Activated T-helper 2 cell treated with anti-CD3 and anti-CD28 coated beads, Interferon-gamma antibody, Interleukin-2, Interleukin-4, amounts not matched to agents 10 μg/mL and 5 μg/mL and 100 μg/mL, durations not matched to agents 14 hours and 24 hours and 36 hours (primary cell): ENCODE results near the gene ADAMTSL4. TPM values are rescaled to one million over a fixed set of nuclear protein-coding genes. Genes with fewer than 3 reads are reported as not detected.
A peak's percentile ranks its signal among the peaks of the same experiment; 100 is the strongest.
"Not testable (repeated sequence)": the region's sequence is repeated elsewhere in the genome, so short reads cannot be mapped to it uniquely, and the experiment has no call there.

ENCODE experiments used
- DNase-seq: peaks from one replicate; pipeline ENCODE4 v3.0.0; 2021; ENCODE audit warnings: low spot score
- H3K27ac Mint-ChIP-seq: one replicate; pipeline ENCODE4 v1.8.0; 2021; ENCODE audit warnings: mixed read lengths
- H3K27me3 Mint-ChIP-seq: one replicate; pipeline ENCODE4 v1.8.0; 2021; ENCODE audit warnings: low read depth, mixed read lengths
- H3K36me3 Mint-ChIP-seq: one replicate; pipeline ENCODE4 v1.8.0; 2021; ENCODE audit warnings: low read depth, mixed read lengths
- H3K4me1 Mint-ChIP-seq: one replicate; pipeline ENCODE4 v1.8.0; 2021; ENCODE audit warnings: low read depth, mixed read lengths
- H3K4me3 Mint-ChIP-seq: one replicate; pipeline ENCODE4 v1.8.0; 2021; ENCODE audit warnings: low read depth, mild to moderate bottlenecking, moderate library complexity, mixed read lengths
- H3K9me3 Mint-ChIP-seq: one replicate; pipeline ENCODE4 v1.8.0; 2021; ENCODE audit warnings: mixed read lengths
- intact Hi-C: fragments of 100-400 bp; cut with micrococcal nuclease; formaldehyde crosslinking; loops from one replicate; pipeline ENCODE4 v1.15.1; 2023
- total RNA-seq: library from RNA; stranded (reverse); gene quantifications from 2 replicates; pipeline ENCODE4 v1.2.3, GENCODE V29; 2022

ADAMTSL4 gene
- total RNA-seq, 1 donor from 2014 or later, result 2.7 TPM

DNA sequence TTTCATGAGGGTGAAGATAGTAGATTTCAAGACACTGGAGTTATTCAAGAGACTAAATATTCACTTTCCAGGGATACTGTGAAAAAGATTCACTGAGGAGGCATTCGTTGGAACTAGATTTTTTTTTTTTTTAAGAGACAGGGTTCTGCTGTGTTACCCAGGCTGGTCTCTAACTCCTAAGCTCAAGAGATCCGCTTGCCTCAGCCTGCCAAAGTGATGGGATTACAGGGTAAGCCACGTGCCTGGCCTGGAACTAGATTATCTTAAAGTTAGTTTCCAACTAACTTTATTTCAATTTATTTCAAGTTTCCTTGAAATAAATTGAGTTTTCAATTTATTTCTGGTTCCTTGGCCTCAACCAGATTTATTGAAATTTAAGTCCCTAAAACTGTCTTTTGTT, 54.5 kb downstream of the ADAMTSL4 start:
- H3K27ac Mint-ChIP-seq, result peak overlapping the region; percentile 57
- H3K9me3 Mint-ChIP-seq, result no peaks in the 10 kb centered on the region
- intact Hi-C loops, result no loop called here
- H3K4me3 Mint-ChIP-seq, result no peak overlapping the region
- no peaks in the 10 kb centered on the region for H3K27me3 Mint-ChIP-seq
- no peak for DNase-seq
- H3K36me3 Mint-ChIP-seq, result peaks cover 26% of the 10 kb centered on the region
- H3K4me1 Mint-ChIP-seq, result peaks cover 20% of the 10 kb centered on the region

DNA sequence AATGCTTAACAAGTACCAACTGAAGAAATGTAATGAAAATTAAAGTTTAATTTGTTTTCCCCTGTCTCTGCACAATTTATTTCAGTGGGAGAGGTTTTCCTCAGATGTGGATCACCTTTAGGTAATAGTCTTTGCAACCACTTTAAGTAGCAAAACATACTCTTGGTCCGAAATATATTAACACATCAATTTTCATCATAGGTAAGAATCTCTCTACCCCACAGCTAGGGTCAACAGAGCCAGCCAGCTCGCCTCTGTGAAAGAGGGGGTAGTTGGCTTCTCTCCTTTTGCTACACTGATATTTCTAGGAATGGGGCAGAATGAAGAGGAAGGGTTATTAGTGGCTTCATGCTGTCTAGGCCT, 55.0 kb downstream of the ADAMTSL4 start:
- no peaks in the 10 kb centered on the region for H3K9me3 Mint-ChIP-seq
- H3K27ac Mint-ChIP-seq, result peak overlapping the region; percentile 82
- intact Hi-C loops, result no loop called here
- no peak for DNase-seq
- no peak overlapping the region for H3K4me3 Mint-ChIP-seq
- H3K36me3 Mint-ChIP-seq, result peaks cover 31% of the 10 kb centered on the region
- peaks cover 20% of the 10 kb centered on the region for H3K4me1 Mint-ChIP-seq
- H3K27me3 Mint-ChIP-seq, result no peaks in the 10 kb centered on the region

DNA sequence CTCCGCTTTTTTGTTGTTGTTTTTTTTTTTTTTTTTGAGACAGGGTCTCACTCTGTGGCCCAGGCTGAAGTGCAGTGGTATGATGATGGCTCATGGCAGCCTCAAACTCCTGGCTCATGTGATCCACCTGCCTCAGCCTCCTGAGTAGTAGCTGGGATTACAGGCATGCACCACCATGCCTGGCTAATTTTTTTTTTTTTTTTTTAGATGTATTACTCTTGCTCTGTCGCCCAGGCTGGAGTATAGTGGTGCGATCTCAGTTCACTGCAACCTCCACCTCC, 56.2 kb downstream of the ADAMTSL4 start:
- peaks cover 23% of the 10 kb centered on the region for H3K4me1 Mint-ChIP-seq
- H3K36me3 Mint-ChIP-seq, result peaks cover 30% of the 10 kb centered on the region
- H3K9me3 Mint-ChIP-seq, DNase-seq, H3K27me3 Mint-ChIP-seq, intact Hi-C loops, H3K27ac Mint-ChIP-seq, H3K4me3 Mint-ChIP-seq: not testable (repeated sequence)

DNA sequence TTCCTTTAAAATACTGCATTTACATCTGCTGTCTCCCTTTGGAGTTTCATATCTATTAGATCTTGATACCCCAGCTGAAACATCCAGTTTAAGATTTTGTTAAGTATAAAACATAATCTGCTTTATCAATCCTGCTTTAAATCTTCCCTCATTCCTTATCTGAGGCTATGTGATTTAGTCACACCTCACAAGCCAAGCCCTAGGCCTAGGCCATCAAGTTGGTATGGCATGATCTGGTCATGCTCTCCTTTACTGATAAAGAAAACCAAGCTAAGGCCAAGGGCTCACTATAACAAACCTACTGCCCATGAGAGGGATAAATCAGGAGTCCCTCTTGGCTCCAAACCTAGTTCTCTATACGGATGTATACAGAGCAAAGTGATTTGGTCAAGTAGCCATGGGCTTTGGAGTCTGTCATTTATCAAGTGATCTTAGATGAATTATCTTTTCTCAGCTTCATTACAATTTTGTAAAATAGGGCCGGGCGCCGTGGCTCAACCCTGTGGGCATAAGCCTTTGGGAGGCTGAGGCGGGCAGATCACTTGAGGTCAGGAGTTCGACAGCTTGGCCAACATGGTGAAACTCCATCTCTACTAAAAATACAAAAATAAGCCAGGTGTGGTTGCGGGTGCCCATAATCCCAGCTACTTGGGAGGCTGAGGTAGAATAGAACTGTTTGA, 57.4 kb downstream of the ADAMTSL4 start:
- peaks cover 35% of the 10 kb centered on the region for H3K36me3 Mint-ChIP-seq
- H3K27ac Mint-ChIP-seq, result peak overlapping the region; percentile 61
- no peaks in the 10 kb centered on the region for H3K27me3 Mint-ChIP-seq
- H3K4me1 Mint-ChIP-seq, result peaks cover 30% of the 10 kb centered on the region
- intact Hi-C loops, result no loop called here
- DNase-seq, result no peak
- no peaks in the 10 kb centered on the region for H3K9me3 Mint-ChIP-seq
- H3K4me3 Mint-ChIP-seq, result no peak overlapping the region

DNA sequence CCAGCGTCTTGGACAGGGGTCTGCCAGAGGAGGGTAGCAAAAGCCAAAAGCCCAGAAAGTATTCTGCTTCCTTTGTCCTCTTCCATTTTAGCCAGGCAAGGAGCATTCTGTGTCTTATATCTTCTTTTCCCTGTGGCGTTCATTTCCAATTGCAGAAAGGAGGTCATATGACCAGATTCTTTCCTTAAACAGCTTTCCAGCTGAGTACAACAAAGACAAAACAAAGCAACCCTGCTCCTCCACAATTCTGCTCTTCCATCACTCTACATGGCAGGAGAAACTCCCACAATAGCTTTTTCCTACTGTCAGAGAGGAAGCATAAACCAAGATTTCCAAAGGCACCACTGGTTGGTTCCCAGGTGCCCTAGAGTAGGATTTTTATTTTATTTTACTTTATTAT, 60.5 kb downstream of the ADAMTSL4 start:
- Mint-ChIP-seq H3K4me3 (no peak overlapping the region), H3K9me3 (no peaks in the 10 kb centered on the region), H3K27ac (no peak overlapping the region), H3K36me3 (peaks cover 50% of the 10 kb centered on the region), H3K4me1 (peaks cover 42% of the 10 kb centered on the region), H3K27me3 (no peaks in the 10 kb centered on the region)
- intact Hi-C loops, result no loop called here
- no peak for DNase-seq

Other genes starting within 250 kb of the ADAMTSL4 start
- gene PRPF3, start 227.9 kb upstream of the ADAMTSL4 start, total RNA-seq, result 77.9 and 85.2 TPM in 2 replicates
- 21.9 and 22.8 TPM in 2 replicates for gene RPRD2, start 185.3 kb upstream of the ADAMTSL4 start, total RNA-seq
- gene TARS2, start 62.0 kb upstream of the ADAMTSL4 start, total RNA-seq, result 66.2 and 69.8 TPM in 2 replicates
- 1.6 and 1.8 TPM in 2 replicates for gene ECM1, start 41.3 kb upstream of the ADAMTSL4 start, total RNA-seq
- 0.37 and 1.9 TPM in 2 replicates for gene FALEC, start 33.7 kb upstream of the ADAMTSL4 start, total RNA-seq
- 217 and 221 TPM in 2 replicates for gene MCL1, start 30.2 kb downstream of the ADAMTSL4 start, total RNA-seq
- 252 and 253 TPM in 2 replicates for gene ENSA, start 80.2 kb downstream of the ADAMTSL4 start, total RNA-seq
- gene GOLPH3L, start 147.7 kb downstream of the ADAMTSL4 start, total RNA-seq, result 21.3 and 22.4 TPM in 2 replicates
- 0.27 TPM in 1 of 2 replicates, not detected in the other for gene HORMAD1, start 171.5 kb downstream of the ADAMTSL4 start, total RNA-seq
- 42.0 and 42.1 TPM in 2 replicates for gene CTSS, start 216.4 kb downstream of the ADAMTSL4 start, total RNA-seq